HG02943 (cell line): ENCODE data around the gene SPRED2.

Source experiments
- ATAC-seq: cut with Tn5 transposase; IDR thresholded peaks from one replicate; pipeline ENCODE4 v1.9.1; 2021; ENCODE audit warnings: mild to moderate bottlenecking, low read depth, moderate library complexity; ENCODE audit not compliant: unreplicated experiment

The SPRED2 gene

GRCh38 chr2:65369980-65370379, 62.4 kb downstream of the SPRED2 start:
- no peak for ATAC-seq

GRCh38 chr2:65369574-65369973, 62.8 kb downstream of the SPRED2 start:
- no peak for ATAC-seq

DNA sequence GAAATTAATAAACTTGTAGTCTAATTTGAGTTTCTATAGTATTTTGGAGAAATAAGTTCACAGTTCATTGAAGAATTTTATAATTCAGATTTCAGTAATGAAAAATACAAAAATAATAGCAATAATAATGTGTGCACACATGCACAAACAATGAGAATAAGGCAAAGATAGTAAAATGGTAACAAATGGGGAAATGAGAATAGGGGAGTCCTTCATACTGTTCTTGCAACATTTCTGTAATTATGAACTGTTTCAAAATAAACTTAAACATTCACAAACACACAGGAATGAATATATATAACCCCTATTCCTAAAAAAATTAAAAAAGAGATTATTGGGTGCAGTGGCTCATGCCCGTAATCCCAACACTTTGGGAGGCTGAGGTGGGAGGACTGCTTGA, 63.9 kb downstream of the SPRED2 start:
- no peak for ATAC-seq

DNA sequence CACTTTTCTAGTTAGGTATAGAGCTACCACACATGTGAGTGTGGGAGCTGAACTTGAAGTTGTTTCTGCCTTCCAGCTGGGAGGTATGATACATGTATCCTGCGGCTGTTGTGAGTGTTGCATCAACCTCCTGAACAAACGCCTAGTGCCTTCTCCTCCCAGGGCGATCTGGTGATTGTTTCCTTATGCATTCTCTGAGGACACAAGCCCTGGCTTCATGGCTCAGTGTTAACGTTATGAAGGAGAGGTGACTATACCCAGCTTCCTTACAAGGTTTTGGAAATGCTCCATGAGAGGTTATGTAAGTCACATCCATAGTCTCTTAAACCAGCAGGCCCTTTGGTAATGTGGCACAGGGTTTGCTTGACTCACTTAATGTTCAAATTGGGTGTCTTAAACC, 64.9 kb downstream of the SPRED2 start:
- no peak for ATAC-seq

DNA sequence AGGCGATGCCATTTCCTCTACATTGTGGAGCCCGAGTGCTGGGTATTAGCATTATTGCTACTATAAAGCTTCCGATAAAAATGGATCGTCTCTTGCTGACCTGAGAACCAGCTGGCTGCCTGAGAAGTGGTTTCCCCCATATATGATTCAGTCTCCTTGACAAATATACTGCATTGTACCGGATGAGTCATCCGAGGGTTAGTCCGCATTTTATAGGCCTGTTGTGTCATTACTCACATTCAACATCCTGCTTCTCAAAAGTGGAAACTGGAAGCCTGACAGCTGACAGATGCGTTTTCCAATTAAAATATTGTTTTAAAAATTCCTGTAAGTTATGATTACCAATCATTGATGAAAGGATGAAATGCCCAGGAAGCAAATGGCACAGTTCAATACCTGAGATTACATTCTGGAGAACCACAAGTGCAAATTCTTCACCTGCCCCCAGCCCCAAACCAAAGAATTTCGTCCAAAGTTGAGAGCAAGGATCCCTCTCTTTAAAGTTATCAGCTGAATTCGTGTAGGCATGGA, 65.7 kb downstream of the SPRED2 start:
- no peak for ATAC-seq

GRCh38 chr2:65364986-65365733, 67.2 kb downstream of the SPRED2 start:
- no peak for ATAC-seq

DNA sequence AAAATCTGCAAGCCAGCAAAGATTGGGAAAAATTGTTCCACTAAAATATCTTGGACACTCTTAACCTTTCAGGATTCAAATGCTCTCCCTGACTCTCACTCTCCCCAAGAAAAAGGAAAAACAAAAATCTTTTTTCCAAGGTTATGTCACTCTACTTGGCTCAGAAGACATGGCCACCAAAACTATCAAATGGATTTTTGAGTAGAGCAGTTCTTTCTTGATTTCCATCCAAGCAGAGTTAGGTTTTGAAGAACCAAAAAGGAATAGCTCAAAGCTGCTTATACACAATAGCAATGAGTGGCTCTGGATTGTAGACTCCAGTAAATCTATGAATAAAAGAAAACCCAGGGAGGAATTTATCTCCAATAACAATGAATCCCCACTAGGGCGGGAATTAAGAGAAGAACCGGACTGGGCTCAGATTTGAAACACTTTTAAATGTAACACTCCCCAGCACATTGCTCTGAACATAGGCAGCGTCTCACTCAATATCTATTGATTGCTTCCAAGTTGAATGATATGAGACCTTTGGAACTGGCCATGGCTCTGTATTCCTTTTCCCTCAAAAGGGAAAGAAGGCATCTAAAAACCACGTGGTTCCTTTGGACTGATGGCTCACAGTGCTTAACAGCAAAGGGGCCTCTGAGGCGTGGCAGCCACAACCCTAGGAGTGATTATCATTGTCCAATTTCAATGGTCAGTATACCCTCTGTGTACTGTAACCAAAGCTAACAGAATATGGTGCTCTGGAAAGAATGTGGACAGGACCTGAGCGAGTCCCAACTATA, 68.3 kb downstream of the SPRED2 start:
- no peak for ATAC-seq

DNA sequence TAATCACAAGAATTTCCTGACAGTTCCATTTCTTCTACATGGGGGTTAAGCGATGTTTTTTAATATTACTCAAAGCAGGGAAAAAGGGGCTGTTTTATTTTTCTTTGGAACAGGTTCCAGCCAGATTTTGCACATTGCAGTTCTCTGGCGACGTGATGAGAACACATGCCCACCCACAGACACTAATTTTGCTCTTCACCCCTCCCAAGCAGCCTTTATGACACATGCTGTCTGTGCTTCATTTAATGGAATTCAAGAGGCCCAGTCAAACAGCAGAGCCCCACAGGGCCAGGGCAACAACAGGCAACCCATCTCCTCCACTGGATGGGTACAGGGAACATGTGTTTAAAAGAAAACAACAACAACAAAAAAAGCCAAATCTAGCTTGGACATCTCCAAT, 70.8 kb downstream of the SPRED2 start:
- ATAC-seq = no peak

GRCh38 chr2:65360441-65360840, 72.0 kb downstream of the SPRED2 start:
- no peak for ATAC-seq

DNA sequence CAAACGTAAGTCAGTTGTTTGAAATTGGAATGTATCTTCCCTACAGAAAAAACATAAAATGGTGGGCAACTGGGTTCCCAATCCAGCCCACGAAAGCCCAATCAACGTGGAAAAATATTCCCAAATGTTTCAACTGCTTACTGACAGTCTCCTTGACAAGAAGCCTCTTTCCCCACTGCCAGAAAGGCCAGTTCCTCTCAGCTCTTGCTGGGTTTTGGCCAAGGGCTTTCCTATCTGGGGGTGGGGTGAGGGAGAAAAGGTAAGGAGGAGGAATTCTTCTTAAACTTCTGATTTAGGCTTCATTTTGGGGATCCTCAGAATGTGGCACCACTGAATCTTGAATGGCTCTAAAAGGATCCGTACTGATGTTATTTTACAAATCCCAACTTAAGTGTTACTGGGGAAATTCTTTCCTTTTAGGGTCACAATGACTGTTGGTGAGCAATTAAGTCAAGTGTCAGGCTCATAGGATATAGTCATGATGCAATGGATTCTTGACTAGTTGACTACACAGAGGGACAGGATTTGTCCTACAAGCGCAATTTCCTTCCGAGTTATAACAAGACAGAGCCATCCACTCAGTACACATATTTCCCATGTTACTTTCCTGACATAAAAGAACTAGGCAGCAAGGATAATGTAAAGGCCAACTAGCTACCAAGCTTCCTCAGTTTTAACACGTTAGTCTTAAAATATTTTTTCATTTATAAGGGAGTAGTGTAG, 73.6 kb downstream of the SPRED2 start:
- no peak for ATAC-seq

DNA sequence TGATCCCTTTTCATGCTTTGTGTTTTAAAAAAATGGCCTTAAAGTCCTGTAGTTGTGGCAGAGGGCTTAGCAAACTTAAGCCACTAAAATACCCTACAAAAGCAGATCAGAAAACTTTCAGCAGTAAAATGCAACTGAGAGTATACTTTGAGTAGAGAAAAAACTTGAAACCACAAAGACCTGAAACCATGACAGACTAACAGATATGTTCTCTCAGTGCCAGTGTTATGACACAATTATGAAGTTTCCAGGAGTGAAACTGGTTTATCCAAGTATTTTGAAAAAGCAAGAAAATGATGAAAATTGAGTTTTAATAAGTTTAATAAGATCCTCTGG, 74.5 kb downstream of the SPRED2 start:
- peak; percentile 58 for ATAC-seq

DNA sequence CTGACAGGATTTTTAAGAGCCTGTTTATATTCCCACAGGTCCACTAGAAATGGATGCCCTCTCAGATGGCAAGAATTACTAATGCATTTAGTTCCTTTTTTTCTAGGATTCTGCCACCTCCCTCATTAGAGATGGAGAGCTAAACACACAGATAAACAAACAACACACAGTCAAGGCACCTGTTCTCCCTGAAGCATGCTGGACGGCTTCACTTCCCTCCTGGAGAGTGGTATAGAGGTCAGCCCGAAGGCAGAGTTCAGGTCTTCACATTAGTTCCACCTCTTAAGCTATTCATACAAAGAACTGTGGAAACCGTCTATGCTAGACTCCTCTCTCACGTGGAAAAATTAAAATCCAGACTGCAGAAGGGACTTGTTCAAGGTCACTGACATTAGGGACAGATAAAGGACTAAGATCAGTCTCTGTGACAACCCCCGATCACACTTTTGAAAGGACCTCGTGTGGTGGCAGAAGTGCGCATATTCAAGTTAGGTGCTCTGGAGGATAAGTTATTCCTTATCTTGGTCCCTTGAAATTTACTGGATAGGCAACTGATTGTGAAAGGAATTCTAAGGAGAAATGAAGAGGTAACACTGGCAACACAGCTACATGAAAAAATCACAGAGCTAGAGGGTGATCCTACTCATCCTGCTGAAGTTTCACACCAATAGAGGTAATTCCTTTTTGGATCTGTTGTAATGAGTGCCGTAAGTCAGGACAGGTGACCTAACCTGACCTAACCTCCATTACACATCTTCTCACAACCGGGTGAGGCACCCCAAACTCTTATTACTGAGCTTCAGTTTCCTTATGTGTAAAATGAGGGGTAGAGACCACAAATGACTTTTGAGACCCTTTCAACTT, 75.1 kb downstream of the SPRED2 start:
- ATAC-seq = peak; percentile 50

DNA sequence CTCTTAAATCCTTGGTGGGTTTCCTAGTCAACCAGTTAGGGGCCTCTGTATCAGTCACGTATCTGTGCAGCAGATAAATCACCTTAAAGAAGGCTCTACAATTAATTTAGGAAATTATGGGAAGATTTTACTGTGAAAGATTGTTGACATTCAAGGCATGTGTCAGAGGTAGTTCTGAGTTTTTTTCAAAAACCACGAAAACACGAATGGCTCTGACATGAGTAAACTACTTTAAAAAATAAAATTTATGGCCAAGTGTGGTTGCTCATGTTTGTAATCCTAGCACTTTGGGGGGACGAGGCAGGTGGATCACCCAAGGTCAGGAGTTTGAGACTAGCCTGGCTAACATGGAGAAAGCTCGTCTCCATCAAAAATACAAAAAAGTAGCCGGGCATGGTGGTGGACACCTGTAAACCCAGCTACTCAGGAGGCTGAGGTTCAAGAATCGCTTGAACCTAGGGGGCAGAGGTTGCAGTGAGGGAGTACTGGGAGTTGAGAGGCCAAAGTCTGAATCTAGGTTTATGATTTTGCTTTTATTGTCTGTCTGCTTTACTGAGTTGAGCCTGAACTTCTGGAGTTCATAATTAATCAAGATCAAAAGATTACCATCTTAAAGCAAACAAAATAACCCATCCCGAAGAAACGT, 77.1 kb downstream of the SPRED2 start:
- no peak for ATAC-seq

DNA sequence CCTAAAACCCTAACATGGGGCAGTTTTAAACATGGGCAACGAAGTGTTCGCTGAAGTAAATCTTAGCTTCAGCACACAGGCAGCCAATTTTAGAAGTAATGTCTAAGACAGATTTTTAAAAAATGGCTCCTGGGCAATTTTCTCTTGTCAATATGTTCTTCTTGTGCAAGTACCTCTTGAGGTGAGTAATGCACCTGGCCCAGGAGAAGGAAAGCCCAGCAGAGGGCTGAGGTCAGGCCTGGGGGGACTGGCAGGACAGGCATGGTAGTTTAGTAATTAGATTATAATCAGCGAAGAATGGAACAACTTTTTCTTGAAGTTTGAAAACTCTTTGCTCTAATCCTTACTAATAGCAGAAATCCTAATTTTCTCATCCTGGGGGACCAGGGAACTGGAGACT, 77.6 kb downstream of the SPRED2 start:
- no peak for ATAC-seq

DNA sequence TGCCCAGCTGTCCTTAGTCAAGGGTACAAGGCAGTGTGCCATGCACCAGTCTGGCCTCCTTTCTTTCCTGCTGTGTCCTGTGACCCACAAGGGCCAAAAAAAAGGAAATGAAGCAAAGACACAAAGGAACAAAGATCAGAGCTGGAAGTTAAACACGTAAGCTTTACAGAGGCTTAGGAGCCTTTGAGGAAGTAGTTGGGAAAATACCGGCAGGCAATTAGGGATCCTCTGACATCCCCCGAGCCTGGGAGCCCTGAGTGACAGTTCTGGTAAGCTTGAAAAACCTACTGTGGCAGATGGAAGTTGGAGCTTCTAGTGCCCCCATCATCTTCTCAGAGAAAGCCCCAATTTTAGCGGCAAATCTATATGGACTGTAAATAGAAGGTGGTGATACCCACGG, 78.5 kb downstream of the SPRED2 start:
- ATAC-seq = no peak

GRCh38 chr2:65353046-65353445, 79.4 kb downstream of the SPRED2 start:
- ATAC-seq = no peak

- no peak for ATAC-seq
Measured at GRCh38 chr2:65351948-65352595, 80.3 kb downstream of the SPRED2 start.

- ATAC-seq = no peak
Measured at GRCh38 chr2:65351234-65351947, 81.0 kb downstream of the SPRED2 start.

GRCh38 chr2:65350651-65351056, 81.7 kb downstream of the SPRED2 start:
- ATAC-seq = no peak
